ENCODE measurements around the gene FNDC8.
"Not testable (repeated sequence)": the region's sequence is repeated elsewhere in the genome, so short reads cannot be mapped to it uniquely, and the experiment has no call there.

The FNDC8 gene

DNA sequence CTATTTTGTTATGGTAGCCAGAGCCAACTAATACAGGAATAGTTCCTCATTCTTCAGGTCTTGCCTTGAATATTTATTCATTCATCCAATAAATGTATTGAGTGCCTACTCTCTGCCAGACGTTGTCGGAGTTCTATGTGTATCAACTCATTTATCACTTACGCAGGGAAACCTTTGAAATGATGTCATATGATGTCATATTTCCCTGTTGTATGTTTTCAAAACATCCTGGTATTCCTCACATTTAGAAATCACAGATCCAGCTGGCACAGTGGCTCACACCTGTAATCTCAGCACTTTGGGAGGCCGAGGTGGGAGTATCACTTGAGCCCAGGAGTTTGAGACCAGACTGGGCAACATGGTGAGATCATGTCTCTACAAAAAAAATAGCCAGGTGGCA, 23.4 kb downstream of the FNDC8 start:
- no peak for DNase-seq
- ATAC-seq = no peak

DNA sequence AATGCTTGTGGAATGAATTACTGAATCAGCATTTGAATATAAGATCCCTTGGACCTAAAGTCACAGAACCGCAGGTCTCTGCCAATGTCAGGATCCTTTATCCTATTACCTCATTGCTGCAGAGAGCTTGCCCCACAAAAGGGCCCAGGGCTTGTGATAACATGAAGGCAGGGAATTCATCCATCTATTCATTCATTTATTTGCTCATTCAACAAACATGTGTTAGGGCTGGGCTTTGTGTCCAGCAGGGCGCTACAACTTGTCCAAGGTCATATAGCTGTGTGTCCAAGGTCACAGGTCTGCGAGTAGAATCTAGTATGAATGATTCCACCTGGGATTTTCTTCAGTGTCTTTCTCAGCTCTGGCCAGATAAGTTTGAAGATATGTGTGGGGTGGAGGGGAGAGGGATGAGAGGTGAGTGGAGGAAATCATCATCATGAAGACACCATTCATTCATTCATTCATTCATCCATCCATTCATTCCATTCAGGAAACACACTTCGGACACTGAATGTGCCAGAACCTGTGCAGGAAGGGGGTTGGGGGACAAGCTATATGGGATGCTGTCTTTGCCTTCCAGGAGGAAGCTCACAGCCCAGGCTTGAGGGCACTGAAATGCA, 24.9 kb downstream of the FNDC8 start:
- DNase-seq (no peak), ATAC-seq (no peak)

DNA sequence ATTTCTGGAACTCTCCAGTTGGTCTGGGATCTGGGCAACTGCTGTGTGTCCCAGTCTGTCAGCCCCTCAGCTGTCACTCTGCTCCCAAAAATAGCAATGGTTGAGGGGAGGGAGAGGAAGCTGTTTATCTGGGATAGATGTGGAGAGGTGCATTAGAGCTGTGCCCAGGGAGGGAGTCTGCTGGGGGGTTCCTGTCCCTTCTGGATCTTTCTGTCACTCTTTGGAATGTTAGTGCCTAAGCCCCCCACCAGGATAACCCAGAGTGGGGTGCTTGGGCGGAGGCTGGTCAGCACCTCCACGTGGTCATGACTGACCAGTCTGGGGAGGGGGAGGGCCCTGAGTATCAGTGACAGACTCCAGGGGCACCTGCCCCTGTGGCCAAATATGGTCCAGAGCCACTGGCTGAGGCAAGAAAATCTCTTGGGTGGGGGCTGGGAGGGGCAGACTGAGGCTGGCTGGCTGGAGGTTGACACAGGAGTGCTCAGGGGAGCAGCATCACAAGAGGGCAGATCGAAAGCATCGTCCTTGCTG, 26.0 kb downstream of the FNDC8 start, which contains the start of gene UNC45B:
Gene UNC45B (plus strand): TSS at position 443 of the 531 bp plus-strand sequence. CDS start 447 bp downstream, outside the sequence.
- no peak for DNase-seq
- no peak for ATAC-seq

DNA sequence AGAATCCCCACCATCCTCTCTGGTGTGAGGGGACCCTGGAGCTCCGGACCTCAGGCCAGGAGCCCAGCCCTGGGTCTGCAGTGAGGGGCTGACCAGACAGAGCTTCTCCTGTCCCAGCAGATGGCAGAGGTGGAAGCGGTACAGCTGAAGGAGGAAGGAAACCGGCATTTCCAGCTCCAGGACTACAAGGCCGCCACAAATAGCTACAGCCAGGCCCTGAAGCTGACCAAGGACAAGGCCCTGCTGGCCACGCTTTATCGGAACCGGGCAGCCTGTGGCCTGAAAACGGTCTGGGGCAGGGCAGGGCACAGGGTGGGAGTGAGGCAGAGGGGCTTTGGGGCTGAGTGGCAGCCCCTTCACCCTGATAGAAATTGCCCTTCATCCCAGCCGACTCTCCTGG, 26.7 kb downstream of the FNDC8 start:
- DNase-seq = no peak
- no peak for ATAC-seq

DNA sequence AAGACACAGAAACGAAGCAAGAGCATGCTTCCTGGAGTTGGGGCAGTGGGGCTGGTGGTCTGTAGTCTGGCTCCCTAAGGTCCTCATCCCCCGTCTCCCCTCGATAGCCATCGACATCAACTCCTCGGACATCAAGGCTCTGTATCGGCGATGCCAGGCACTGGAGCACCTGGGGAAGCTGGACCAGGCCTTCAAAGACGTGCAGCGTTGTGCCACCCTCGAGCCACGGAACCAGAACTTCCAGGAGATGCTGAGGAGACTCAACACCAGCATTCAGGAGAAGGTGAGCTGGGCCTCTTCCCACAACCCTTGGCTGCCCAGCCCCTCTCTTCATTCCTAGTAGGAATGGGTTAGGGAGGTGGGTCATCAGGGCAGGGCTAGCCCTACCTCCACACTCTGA, 28.5 kb downstream of the FNDC8 start:
- ATAC-seq = no peak

DNA sequence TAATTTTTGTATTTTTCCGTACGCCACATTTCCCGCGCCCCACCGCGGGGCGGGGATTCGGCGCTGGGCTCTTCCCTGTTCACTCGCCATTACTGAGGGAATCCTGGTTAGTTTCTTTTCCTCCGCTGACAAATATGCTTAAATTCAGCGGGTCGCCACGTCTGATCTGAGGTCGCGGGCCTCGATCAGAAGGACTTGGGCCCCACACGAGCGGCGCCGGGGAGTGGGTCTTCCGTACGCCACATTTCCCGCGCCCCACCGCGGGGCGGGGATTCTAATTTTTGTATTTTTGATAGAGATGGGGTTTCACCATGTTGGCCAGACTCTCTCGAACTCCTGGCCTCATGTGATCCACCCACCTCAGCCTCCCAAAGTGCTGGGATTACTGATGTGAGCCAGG, 29.7 kb downstream of the FNDC8 start:
- not testable (repeated sequence) for DNase-seq, ATAC-seq

More for the DNA sequence above, 28.5 kb downstream of the FNDC8 start:
- DNase-seq = no peak

DNA sequence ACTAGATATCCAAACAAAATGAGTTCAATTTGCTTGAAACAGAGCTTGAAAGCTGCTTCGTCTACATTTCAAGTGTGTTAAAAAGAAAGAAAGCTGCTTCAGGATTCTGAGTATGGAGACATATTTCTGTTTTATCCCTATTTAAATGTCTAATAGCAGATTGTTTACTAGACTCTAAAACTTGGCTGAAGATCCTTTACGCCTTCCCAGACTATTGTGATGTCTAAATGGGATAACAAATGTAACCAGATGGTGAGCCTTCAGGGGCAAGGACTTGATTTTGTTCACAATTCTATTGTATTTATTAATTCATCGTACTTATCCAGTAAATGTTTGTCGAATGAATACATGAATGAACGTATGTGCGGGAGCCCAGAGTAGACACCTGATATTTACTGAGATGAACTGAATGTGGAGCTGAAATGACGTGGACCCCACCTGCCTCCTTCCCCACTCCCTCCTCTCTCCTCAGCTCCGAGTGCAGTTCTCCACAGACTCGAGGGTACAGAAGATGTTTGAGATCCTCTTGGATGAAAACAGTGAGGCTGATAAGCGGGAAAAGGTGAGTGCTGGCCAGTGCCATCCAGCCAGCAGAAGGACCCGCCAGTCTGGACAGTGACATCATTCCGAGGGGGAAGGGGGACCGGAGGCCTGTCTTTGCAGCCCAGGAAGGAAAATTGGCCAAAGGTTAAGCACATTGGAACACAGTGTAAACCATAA, 31.2 kb downstream of the FNDC8 start:
- DNase-seq = no peak
- ATAC-seq = no peak

DNA sequence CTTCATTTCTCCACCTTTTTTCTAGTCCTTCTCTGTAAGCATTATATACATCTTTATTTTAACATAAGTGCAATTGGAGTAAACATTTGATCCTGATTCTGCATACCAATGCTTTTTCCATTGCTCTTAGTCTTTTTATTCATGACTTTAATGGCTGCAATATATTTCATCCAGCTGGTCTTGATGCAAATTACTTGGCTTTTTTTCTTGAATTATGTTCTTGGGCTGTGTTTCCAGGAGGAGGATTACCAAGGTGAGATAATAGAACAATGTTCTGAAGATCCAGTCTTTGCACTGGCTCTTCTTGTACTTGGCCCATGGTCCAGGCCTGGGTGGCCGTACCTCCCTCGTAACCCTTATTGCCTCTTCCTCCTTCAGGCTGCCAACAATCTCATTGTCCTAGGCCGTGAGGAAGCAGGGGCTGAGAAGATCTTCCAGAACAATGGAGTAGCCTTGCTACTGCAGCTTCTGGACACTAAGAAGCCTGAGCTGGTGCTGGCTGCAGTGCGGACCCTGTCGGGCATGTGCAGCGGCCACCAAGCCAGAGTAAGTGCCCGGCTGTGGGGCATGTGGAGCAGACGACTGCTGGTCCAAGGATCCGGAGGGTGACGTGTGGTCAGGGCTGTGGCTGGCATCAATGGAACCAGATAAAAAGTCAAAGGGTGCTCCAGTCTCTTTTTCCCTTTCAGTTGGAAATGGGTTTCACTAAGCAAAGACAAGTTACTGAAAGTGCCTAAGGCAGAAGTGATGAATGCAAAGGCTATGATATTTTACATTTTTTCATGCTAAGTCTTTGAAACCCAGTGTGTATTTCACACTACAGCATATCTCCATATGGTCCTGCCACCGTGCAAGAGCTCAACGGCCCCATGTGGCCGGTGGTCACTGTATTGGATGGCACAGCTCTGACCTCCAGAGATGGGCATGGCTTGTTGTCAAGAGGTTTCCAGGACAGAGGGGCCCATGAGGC, 33.1 kb downstream of the FNDC8 start:
- DNase-seq (no peak), ATAC-seq (no peak)

DNA sequence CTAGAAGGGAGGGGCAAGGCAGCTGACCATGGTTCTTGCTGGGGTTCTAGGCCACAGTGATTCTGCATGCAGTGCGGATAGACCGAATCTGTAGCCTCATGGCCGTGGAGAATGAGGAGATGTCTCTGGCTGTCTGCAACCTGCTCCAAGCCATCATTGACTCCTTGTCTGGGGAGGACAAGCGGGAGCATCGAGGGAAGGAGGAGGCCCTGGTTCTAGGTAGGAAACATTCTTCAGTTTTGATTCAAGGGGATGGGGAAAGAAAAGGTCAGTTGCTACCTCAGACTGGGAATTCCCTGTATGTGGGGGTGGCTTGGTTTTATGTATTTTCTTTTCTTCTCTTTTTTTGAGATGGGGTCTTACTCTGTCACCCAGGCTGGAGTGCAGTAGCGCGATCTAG, 33.8 kb downstream of the FNDC8 start:
- DNase-seq (no peak), ATAC-seq (no peak)

DNA sequence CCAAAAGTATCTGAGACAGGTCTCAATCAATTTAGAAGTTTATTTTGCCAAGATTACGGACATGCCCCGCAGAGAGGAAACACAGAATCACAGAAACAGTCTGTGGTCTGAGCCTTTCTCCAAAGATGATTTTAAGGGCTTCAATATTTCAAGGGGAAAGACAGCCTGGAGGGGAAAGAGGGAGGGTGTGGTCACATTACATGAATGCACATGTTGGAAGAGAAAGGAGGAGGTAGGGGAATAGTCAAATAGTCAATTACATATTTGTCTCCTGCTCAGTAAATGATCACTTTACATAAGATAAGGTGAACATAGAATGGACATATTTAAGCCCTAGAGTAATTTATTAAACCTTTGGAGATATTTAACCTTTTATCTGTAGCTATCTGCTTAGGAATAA, 38.5 kb downstream of the FNDC8 start:
- DNase-seq = no peak

DNA sequence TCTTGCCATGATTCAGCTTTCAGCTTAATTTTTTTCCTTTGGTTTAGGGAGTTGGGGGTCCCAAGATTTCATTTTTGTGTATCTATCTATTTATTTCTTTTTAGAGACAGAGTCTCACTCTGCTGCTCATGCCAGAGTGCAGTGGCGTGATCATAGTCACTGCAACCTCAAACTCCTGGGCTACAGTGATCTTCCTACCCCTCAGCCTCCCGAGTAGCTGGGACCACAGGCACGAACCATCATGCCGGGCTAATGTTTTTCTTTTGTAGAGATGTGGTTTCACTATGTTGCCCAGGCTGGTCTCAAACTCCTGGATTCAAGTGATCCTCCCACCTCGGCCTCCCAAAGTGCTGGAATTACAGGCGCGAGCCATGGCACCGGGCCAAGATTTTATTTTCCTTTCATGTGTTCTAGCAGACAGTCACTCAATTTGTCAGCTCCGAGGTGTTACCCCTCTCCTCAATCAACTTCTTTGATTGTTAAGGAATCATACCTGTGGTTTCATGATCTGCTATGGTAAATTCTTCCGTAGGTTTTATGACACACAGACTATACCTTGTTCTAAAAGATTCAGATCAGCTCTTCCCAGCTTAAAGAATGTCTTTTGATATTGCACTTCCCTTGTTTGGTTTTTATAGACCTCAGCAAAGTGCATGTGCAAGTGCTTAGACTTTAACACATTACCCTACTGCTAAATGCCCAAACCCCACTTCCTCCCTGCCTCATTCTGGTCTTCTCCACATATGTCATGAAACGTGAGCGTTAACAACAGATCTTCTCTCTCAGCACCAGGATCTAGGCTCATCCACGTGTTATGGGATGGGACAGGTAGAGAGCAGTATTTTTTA, 39.2 kb downstream of the FNDC8 start:
- DNase-seq (peak; percentile 48), ATAC-seq (peak; percentile 57)

More for the DNA sequence above, 38.5 kb downstream of the FNDC8 start:
- ATAC-seq = no peak

DNA sequence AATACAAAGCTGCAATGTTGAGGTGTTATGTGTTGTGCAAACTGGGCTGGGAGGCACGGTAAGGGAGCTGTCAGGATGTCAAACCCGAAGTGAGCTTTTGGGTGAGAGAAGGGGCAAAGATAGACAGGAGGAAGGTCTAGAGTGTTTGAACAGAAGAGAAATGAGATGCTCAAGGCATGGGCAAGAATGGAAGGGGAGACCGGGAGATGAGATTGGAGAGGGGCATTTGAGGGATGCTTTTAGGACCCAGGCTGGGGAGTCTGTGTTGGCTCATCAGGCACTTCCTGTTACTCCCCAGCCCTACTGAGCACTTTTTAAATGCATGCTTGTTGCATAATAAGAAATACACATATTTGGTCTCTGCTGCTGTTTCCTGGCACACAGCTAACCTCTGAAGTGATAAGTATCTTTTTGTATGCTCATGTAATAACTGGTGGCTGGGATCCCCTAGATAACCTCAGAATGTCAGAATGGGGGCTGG, 39.9 kb downstream of the FNDC8 start:
- DNase-seq (no peak), ATAC-seq (peak; percentile 29)

DNA sequence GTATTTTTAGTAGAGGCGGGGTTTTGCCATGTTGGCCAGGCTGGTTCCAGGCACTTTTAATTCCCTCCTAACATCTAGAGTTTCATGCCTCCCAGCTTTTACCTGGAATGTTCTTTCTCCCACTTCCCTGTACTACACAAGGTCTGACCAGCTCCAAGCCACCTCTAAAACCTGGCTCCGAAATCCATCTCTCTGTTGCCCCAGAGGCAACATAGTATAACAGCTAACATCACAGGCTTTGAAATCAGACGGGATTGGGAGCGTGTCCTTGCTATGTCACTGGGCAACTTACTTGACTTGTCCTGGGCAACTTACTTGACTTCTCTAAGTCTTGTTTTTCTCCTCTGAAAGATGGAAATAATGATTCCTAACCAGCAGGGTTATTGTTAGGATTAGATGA, 41.3 kb downstream of the FNDC8 start:
- ATAC-seq (no peak), DNase-seq (no peak)

DNA sequence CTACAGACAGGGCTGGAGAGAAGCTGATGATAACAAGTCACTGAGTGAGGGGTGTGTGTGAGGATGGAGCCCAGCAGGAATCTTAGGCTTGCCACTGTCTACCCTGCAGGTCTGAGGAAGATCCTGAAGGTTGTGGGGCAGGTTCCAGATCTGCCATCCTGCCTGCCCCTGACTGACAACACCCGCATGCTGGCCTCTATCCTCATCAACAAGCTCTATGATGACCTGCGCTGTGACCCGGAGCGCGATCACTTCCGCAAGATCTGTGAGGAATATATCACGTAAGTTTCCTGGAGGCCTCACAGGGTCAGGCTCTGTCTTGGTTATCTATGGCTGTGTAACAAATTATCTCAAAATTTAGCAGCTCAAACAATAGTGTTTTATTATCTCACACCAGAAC, 42.5 kb downstream of the FNDC8 start:
- ATAC-seq (no peak), DNase-seq (no peak)

DNA sequence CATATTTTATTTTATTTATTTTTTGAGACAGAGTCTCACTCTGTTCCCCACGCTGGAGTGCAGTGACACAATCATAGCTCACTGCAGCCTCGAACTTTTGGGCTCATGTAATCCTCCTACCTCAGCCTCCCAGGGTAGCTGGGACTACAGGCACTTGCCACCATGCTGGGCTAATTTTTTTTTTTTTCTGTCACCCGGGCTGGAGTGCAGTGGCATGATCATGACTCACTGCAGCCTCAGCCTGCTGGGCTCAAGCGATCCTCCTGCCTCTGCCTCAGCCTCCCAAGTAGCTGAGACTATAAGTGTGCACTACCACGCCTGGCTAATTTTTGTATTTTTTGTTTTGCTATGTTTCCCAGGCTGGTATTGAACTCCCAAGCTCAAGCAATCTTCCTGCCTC, 43.3 kb downstream of the FNDC8 start:
- no peak for ATAC-seq
- DNase-seq = no peak

DNA sequence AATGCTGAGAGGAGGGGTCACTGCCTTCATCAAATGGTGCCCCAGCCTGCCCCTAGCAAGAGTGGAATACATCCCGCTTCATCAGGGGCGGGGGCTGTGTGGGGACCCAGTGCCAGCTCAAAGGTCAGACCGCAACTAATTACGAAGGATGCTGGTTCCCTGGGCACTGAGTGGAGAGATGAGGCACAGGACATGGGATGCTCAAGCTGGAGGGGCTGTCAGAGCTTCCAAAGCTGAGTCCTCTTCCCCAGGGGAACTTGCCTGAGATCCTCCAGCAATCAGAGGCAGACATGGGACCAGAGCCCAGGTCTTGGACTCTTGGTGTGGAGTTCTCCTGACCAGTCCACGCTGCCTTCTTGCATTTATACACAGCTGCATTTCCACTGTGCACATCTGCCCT, 45.1 kb downstream of the FNDC8 start:
- DNase-seq (no peak), ATAC-seq (no peak)

DNA sequence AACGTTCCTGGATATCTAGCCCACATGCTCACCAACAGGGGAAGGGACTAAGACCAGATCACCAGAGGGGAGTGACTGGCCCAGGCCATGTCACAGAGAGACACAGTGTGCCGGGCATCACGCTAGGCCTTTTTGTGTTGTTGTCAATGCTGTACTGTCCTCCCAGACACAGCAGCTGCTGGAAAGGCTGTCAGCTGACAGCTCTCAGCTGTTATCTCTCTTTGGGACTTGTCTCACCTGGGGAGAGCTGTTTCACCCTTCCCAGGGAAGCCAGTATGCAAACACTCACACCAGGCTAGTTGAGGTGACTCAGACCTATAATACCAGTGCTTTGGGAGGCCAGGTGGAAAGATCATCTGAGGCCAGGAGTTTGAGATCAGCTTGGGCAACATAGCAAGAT, 45.6 kb downstream of the FNDC8 start:
- DNase-seq = no peak
- ATAC-seq = no peak

DNA sequence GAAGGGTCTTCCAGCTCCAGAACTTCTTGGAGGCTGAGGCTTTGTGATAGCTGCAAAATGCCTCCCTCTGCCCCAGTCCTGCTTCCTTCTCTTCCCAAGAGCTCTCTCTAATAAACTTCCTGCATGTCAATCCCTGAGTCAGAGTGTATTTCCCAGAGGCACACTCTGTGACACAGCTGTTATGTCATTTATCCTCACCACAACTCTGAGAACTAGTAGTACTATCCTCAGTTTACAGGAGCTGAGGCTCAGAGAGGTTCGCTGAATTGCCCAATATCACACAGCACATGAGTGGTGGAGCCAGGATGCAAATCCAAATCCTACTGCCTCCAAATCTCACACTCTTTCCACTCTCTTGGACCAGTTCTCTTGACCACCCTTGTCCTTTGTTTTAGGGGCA, 46.3 kb downstream of the FNDC8 start:
- DNase-seq = no peak
- no peak for ATAC-seq

DNA sequence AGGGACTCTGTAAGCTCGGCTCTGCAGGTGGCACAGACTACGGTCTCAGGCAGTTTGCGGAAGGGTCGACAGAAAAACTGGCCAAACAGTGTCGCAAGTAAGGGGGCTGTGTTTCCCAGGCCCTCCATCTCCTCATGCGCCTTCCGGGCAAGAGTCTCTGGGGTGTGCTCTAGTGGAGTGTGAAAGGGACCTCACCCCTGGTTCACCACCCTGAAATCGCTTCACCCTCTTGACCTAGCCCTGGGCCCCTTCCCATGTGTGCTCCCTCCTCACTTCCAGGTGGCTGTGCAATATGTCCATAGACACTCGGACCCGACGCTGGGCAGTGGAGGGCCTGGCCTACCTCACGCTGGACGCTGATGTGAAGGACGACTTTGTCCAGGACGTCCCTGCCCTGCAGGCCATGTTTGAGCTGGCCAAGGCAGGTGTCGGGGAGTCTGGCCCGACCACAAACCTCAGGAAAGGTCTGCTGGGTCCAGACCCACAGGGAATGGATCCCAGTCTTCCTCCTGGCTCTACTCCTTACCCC, 48.5 kb downstream of the FNDC8 start:
- ATAC-seq (no peak), DNase-seq (no peak)

DNA sequence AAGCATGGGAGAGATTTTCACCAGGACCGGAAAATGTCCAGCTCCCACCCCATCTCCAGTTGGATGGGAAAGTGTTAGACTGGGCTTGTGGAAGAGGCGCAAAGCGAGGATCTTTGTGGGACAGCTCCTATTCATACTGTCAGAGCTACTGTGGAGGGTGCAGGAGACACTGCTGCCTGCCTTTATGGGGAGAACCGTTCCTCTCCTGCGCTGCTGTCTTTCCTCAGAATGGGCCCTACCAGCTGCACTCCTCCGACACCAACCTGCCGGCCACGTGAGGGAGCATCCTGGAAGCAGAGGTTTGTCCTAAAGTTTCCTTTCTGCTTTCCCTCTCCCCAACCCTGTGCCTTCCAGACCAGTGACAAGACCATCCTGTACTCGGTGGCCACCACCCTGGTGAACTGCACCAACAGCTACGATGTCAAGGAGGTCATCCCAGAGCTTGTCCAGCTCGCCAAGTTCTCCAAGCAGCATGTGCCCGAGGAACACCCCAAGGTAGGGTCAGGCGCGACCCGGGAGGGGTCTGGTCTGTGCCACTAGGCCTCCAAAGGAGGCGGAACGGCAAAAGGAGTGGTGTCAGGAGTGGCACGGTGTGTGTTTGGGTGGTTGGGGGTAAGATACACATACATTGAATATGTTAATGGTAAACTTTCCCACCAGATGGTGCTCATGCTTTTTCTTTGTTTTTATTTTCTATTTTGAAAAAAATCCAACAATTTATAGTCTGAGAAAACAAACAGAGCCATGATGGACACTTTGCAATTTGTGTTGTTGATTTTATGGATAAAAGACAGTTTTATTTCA, 49.8 kb downstream of the FNDC8 start:
- ATAC-seq (peak; percentile 60), DNase-seq (no peak)
